ENCODE results near the gene ABCC1.

Gene ABCC1

GRCh38 chr16:16073001-16073545, 123.7 kb downstream of the ABCC1 start:
- no peak overlapping the region for H3K9ac ChIP-seq (ENCODE audit: low read depth, low read length)
- no peaks in the 10 kb centered on the region for H3K27me3 ChIP-seq (ENCODE audit: control insufficient read depth, insufficient read depth, low read length)
- H3K36me3 ChIP-seq (ENCODE audit: control insufficient read depth, insufficient read depth, low read length) = peaks cover 78% of the 10 kb centered on the region
- no peak overlapping the region for H3K4me3 ChIP-seq (ENCODE audit: low read depth, low read length)
- H3K27ac ChIP-seq (ENCODE audit: low read depth, low read length) = no peak overlapping the region
- peaks cover 9% of the 10 kb centered on the region for H3K4me1 ChIP-seq (ENCODE audit: control insufficient read depth, insufficient read depth, low read length)
- no peaks in the 10 kb centered on the region for H3K9me3 ChIP-seq (ENCODE audit: control insufficient read depth, insufficient read depth, low read length)

GRCh38 chr16:16073891-16074881, 124.8 kb downstream of the ABCC1 start:
- no peaks in the 10 kb centered on the region for H3K9me3 ChIP-seq (ENCODE audit: control insufficient read depth, insufficient read depth, low read length)
- H3K4me1 ChIP-seq (ENCODE audit: control insufficient read depth, insufficient read depth, low read length) = peaks cover 9% of the 10 kb centered on the region
- no peak overlapping the region for H3K9ac ChIP-seq (ENCODE audit: low read depth, low read length)
- H3K36me3 ChIP-seq (ENCODE audit: control insufficient read depth, insufficient read depth, low read length) = peaks cover 82% of the 10 kb centered on the region
- no peak overlapping the region for H3K4me3 ChIP-seq (ENCODE audit: low read depth, low read length)
- no peaks in the 10 kb centered on the region for H3K27me3 ChIP-seq (ENCODE audit: control insufficient read depth, insufficient read depth, low read length)
- peak overlapping the region; percentile 37 for H3K27ac ChIP-seq (ENCODE audit: low read depth, low read length)

GRCh38 chr16:16075488-16076422, 126.3 kb downstream of the ABCC1 start:
- Histone ChIP-seq H3K4me3 (ENCODE audit: low read depth, low read length) (no peak overlapping the region), H3K4me1 (ENCODE audit: control insufficient read depth, insufficient read depth, low read length) (peaks cover 9% of the 10 kb centered on the region), H3K9ac (ENCODE audit: low read depth, low read length) (no peak overlapping the region), H3K27ac (ENCODE audit: low read depth, low read length) (no peak overlapping the region), H3K27me3 (ENCODE audit: control insufficient read depth, insufficient read depth, low read length) (no peaks in the 10 kb centered on the region), H3K9me3 (ENCODE audit: control insufficient read depth, insufficient read depth, low read length) (no peaks in the 10 kb centered on the region), H3K36me3 (ENCODE audit: control insufficient read depth, insufficient read depth, low read length) (peaks cover 85% of the 10 kb centered on the region)

GRCh38 chr16:16076423-16076813, 127.0 kb downstream of the ABCC1 start:
- Histone ChIP-seq H3K4me3 (ENCODE audit: low read depth, low read length) (no peak overlapping the region), H3K27me3 (ENCODE audit: control insufficient read depth, insufficient read depth, low read length) (no peaks in the 10 kb centered on the region), H3K9ac (ENCODE audit: low read depth, low read length) (no peak overlapping the region), H3K4me1 (ENCODE audit: control insufficient read depth, insufficient read depth, low read length) (peaks cover 9% of the 10 kb centered on the region), H3K36me3 (ENCODE audit: control insufficient read depth, insufficient read depth, low read length) (peaks cover 89% of the 10 kb centered on the region), H3K27ac (ENCODE audit: low read depth, low read length) (no peak overlapping the region), H3K9me3 (ENCODE audit: control insufficient read depth, insufficient read depth, low read length) (no peaks in the 10 kb centered on the region)

- no peaks in the 10 kb centered on the region; the same call in 1 of the 2 replicates for H3K9me3 ChIP-seq (ENCODE audit: control insufficient read depth, insufficient read depth, low read length)
- no peaks in the 10 kb centered on the region for H3K4me1 ChIP-seq (ENCODE audit: control insufficient read depth, insufficient read depth, low read length)
- H3K4me3 ChIP-seq (ENCODE audit: low read depth, low read length) = no peak overlapping the region
- no peak overlapping the region for H3K9ac ChIP-seq (ENCODE audit: low read depth, low read length)
- H3K36me3 ChIP-seq (ENCODE audit: control insufficient read depth, insufficient read depth, low read length) = peaks cover 94% of the 10 kb centered on the region
- H3K27ac ChIP-seq (ENCODE audit: low read depth, low read length) = no peak overlapping the region
- H3K27me3 ChIP-seq (ENCODE audit: control insufficient read depth, insufficient read depth, low read length) = no peaks in the 10 kb centered on the region
Measured at GRCh38 chr16:16080465-16081065, 131.1 kb downstream of the ABCC1 start.

GRCh38 chr16:16081141-16081540, 131.7 kb downstream of the ABCC1 start:
- H3K9ac ChIP-seq (ENCODE audit: low read depth, low read length) = no peak overlapping the region
- H3K9me3 ChIP-seq (ENCODE audit: control insufficient read depth, insufficient read depth, low read length) = no peaks in the 10 kb centered on the region; the same call in 1 of the 2 replicates
- H3K27me3 ChIP-seq (ENCODE audit: control insufficient read depth, insufficient read depth, low read length) = no peaks in the 10 kb centered on the region
- H3K4me1 ChIP-seq (ENCODE audit: control insufficient read depth, insufficient read depth, low read length) = no peaks in the 10 kb centered on the region
- H3K27ac ChIP-seq (ENCODE audit: low read depth, low read length) = no peak overlapping the region
- no peak overlapping the region for H3K4me3 ChIP-seq (ENCODE audit: low read depth, low read length)
- H3K36me3 ChIP-seq (ENCODE audit: control insufficient read depth, insufficient read depth, low read length) = peaks cover 94% of the 10 kb centered on the region

- Histone ChIP-seq H3K36me3 (ENCODE audit: control insufficient read depth, insufficient read depth, low read length) (peaks cover 94% of the 10 kb centered on the region), H3K9ac (ENCODE audit: low read depth, low read length) (no peak overlapping the region), H3K4me3 (ENCODE audit: low read depth, low read length) (no peak overlapping the region), H3K27me3 (ENCODE audit: control insufficient read depth, insufficient read depth, low read length) (no peaks in the 10 kb centered on the region), H3K4me1 (ENCODE audit: control insufficient read depth, insufficient read depth, low read length) (no peaks in the 10 kb centered on the region), H3K9me3 (ENCODE audit: control insufficient read depth, insufficient read depth, low read length) (no peaks in the 10 kb centered on the region; the same call in 1 of the 2 replicates), H3K27ac (ENCODE audit: low read depth, low read length) (no peak overlapping the region)
Measured at GRCh38 chr16:16082255-16082654, 132.8 kb downstream of the ABCC1 start.

- no peak overlapping the region for H3K9ac ChIP-seq (ENCODE audit: low read depth, low read length)
- H3K36me3 ChIP-seq (ENCODE audit: control insufficient read depth, insufficient read depth, low read length) = peaks cover 95% of the 10 kb centered on the region
- H3K27me3 ChIP-seq (ENCODE audit: control insufficient read depth, insufficient read depth, low read length) = no peaks in the 10 kb centered on the region
- no peaks in the 10 kb centered on the region; the same call in 1 of the 2 replicates for H3K9me3 ChIP-seq (ENCODE audit: control insufficient read depth, insufficient read depth, low read length)
- no peak overlapping the region for H3K27ac ChIP-seq (ENCODE audit: low read depth, low read length)
- H3K4me1 ChIP-seq (ENCODE audit: control insufficient read depth, insufficient read depth, low read length) = no peaks in the 10 kb centered on the region
- no peak overlapping the region for H3K4me3 ChIP-seq (ENCODE audit: low read depth, low read length)
Measured at GRCh38 chr16:16083421-16084156, 134.2 kb downstream of the ABCC1 start.

GRCh38 chr16:16084874-16085273, 135.5 kb downstream of the ABCC1 start:
- H3K4me1 ChIP-seq (ENCODE audit: control insufficient read depth, insufficient read depth, low read length) = no peaks in the 10 kb centered on the region
- no peak overlapping the region for H3K27ac ChIP-seq (ENCODE audit: low read depth, low read length)
- H3K4me3 ChIP-seq (ENCODE audit: low read depth, low read length) = no peak overlapping the region
- no peak overlapping the region for H3K9ac ChIP-seq (ENCODE audit: low read depth, low read length)
- H3K27me3 ChIP-seq (ENCODE audit: control insufficient read depth, insufficient read depth, low read length) = no peaks in the 10 kb centered on the region
- H3K9me3 ChIP-seq (ENCODE audit: control insufficient read depth, insufficient read depth, low read length) = no peaks in the 10 kb centered on the region; the same call in 1 of the 2 replicates
- H3K36me3 ChIP-seq (ENCODE audit: control insufficient read depth, insufficient read depth, low read length) = peaks cover 91% of the 10 kb centered on the region

Data from HUES48 (cell line).